ENCODE measurements around the gene KDM4C.

GRCh38 chr9:6845128-6845826 lies 87.5 kb downstream of the KDM4C start:
- TF ChIP-seq EP300 (IDR thresholded peaks at IDR 0.05) (no peak), POLR2AphosphoS5 (IDR thresholded peaks at IDR 0.05) (no peak), CTCF (IDR thresholded peaks at IDR 0.05) (no peak)
